Mesodermal cell (in vitro differentiated cells): ENCODE data around the gene PLOD2.

Source experiments
- H3K27ac ChIP-seq: 2 replicates; pipeline ENCODE4 v1.7.0; 2013; ENCODE audit warnings: mild to moderate bottlenecking, low read depth, low read length, moderate library complexity; ENCODE audit not compliant: severe bottlenecking
- H3K36me3 ChIP-seq: 2 replicates; pipeline ENCODE4 v1.7.1; 2013; ENCODE audit warnings: mild to moderate bottlenecking, low read length, moderate library complexity; ENCODE audit not compliant: control insufficient read depth, insufficient read depth
- H3K4me1 ChIP-seq: one replicate; pipeline ENCODE4 v1.7.1; 2013; ENCODE audit warnings: mild to moderate bottlenecking, low read length; ENCODE audit not compliant: insufficient read depth, control insufficient read depth, poor library complexity, severe bottlenecking
- H3K4me3 ChIP-seq: 2 replicates; pipeline ENCODE4 v1.7.0; 2013; ENCODE audit warnings: low read length, control low read depth, mild to moderate bottlenecking; ENCODE audit not compliant: insufficient read depth, poor library complexity, severe bottlenecking; ENCODE audit errors: extremely low read depth
- H3K9me3 ChIP-seq: 2 replicates; pipeline ENCODE4 v1.7.1; 2013; ENCODE audit warnings: mild to moderate bottlenecking, low read length, moderate library complexity; ENCODE audit not compliant: control insufficient read depth
- WGBS, 2 experiments: methylation state at CpG; one replicate each; pipeline ENCODE4 v1.1.5; 2013; ENCODE audit warnings: missing lambda C conversion rate in 2 of 2; ENCODE audit not compliant: insufficient coverage in 2 of 2; 5-methylcytosine and 5-hydroxymethylcytosine counted together

Gene PLOD2

GRCh38 chr3:146187334-146187950 lies 26.5 kb upstream of the PLOD2 start:
- Histone ChIP-seq H3K36me3 (no peaks in the 10 kb centered on the region), H3K9me3 (no peaks in the 10 kb centered on the region), H3K27ac (no peak overlapping the region), H3K4me1 (no peaks in the 10 kb centered on the region), H3K4me3 (no peak overlapping the region)
- 80% methylated on average over 2 of the region's 2 CpGs; no CpG with 5 or more reads in 1 of the 2 experiments for WGBS, 2 experiments

DNA sequence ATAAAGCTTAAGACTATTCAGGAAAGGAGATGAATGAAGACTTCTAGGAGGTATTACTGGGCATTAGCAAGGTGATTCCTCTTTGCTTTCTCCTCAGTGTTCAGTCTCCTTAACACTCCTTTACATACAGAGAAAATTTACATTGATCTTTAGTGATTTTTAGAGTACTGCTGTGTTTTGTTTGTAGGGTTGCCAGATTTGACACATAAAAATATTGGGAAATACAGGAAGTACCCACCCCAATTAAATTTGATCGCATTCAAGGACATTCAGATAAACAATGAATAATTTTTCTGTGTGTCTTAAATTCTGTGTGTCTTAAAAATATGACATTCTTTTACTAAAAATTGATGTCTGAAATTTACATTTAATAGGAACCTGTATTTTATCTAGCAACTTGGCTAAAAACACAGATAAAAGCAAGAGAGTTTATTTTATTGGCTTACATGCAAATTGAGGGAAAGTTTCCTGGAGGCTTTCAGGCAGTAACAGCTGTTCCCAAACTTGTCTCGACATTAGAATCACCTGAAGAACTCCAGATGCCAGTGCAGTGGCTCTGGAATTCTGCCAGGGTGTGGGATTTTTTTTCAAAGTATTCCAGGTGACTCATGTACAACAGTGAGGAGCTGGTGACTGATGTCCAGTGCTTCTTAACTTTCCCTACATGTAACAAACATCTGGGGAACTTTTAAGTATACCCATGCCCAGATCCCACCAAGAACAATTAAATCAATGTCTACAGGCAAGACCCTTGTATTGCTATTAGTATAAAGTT lies 23.4 kb upstream of the PLOD2 start:
- WGBS, 2 experiments = 89% methylated on average over 1 of the region's 2 CpGs; no CpG with 5 or more reads in 1 of the 2 experiments
- Histone ChIP-seq H3K4me1 (no peaks in the 10 kb centered on the region), H3K4me3 (no peak overlapping the region), H3K27ac (no peak overlapping the region), H3K9me3 (no peaks in the 10 kb centered on the region), H3K36me3 (no peaks in the 10 kb centered on the region)

GRCh38 chr3:146181216-146181615 lies 20.2 kb upstream of the PLOD2 start:
- no peaks in the 10 kb centered on the region for H3K9me3 ChIP-seq
- no peaks in the 10 kb centered on the region for H3K4me1 ChIP-seq
- no peak overlapping the region for H3K27ac ChIP-seq
- H3K36me3 ChIP-seq = no peaks in the 10 kb centered on the region
- WGBS, 2 experiments = 91 to 94% methylated on average over 4 to 5 of the region's 5 CpGs
- H3K4me3 ChIP-seq = no peak overlapping the region

GRCh38 chr3:146180376-146180775 lies 19.4 kb upstream of the PLOD2 start:
- Histone ChIP-seq H3K4me3 (no peak overlapping the region), H3K36me3 (no peaks in the 10 kb centered on the region), H3K4me1 (no peaks in the 10 kb centered on the region), H3K27ac (no peak overlapping the region), H3K9me3 (no peaks in the 10 kb centered on the region)
- 88 to 95% methylated on average over 6 of the region's 6 CpGs for WGBS, 2 experiments

DNA sequence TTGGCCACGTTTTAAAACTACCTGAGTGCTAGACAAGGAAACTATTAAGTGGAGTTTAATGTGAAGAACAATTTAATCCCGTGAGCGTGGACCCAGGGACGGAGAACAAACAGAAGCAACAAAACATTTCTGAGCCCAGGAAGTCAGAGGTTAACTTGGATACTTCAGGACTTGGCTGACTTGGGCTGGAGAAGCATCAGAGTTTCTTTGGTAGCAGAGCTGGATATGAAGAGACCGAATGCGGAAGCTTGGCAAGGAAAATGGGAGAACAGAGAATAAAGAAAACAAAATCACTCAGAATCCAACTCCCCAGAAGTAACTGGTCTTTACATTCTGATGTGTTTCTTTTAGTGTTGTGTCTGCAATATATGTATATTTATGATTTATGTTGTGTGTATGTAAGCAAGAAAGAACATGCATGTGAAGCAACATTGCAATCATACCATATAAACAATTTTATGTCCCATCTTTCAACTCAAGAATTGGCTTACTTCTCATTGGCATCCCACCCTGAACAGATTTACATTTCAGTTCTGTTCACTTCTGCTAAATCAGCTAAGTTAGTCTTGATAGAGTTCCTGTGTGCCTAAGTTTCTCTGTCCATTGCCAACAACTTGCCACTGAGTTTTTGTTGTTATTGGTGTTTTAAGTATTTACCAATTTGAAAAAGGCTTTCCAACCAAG lies 17.2 kb upstream of the PLOD2 start:
- H3K27ac ChIP-seq = no peak overlapping the region
- WGBS, 2 experiments = 86 to 91% methylated on average over 4 of the region's 6 CpGs
- H3K9me3 ChIP-seq = no peaks in the 10 kb centered on the region
- H3K4me1 ChIP-seq = no peaks in the 10 kb centered on the region
- H3K36me3 ChIP-seq = no peaks in the 10 kb centered on the region
- H3K4me3 ChIP-seq = no peak overlapping the region

DNA sequence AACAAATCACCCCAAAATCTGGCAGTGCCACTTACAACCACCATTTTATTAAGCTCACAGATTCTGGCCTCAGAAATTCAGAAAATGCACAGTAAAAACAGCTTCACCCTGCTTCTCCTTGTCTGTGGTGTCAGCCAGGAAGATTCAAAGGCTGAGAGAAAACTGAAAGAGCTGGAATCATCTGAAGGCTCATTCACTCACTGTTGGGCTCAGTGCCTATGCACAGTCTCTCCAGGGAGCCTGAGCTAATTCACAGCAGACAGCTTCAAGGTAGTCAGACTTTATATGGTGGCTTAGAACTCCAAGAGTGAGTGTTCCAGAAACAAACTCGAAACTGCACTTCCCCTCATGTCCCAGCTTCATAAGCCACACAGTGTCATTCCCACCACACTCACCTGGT lies 16.5 kb upstream of the PLOD2 start:
- Histone ChIP-seq H3K4me1 (no peaks in the 10 kb centered on the region), H3K36me3 (no peaks in the 10 kb centered on the region), H3K4me3 (no peak overlapping the region), H3K27ac (no peak overlapping the region), H3K9me3 (no peaks in the 10 kb centered on the region)
- WGBS, 2 experiments = 60 to 100% methylated on average over 1 of the region's 1 CpG

DNA sequence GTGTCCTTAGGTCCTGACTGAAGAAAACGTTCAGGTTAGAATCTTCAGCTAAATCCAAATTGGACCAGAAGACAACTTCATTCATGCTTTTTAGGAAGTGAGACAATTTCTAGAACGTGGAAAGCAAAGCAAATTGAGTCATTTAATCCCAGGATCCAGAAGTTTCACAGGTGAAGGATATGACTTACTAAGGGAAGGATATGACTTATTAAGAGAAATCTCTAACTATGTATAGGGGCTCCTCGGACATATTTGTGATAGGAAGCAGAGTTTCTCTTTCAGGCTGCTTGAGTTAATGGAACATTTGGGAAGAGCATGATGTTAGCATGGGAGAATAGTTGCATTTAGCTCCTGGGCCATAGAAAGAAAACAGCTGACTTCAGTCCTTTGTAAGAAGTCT lies 16.1 kb upstream of the PLOD2 start:
- no peaks in the 10 kb centered on the region for H3K36me3 ChIP-seq
- H3K4me1 ChIP-seq = no peaks in the 10 kb centered on the region
- no peak overlapping the region for H3K27ac ChIP-seq
- no peak overlapping the region for H3K4me3 ChIP-seq
- H3K9me3 ChIP-seq = no peaks in the 10 kb centered on the region
- 67 to 92% methylated on average over 2 of the region's 3 CpGs for WGBS, 2 experiments

- no peaks in the 10 kb centered on the region for H3K36me3 ChIP-seq
- peaks cover 3% of the 10 kb centered on the region for H3K9me3 ChIP-seq
- no peaks in the 10 kb centered on the region for H3K4me1 ChIP-seq
- no peak overlapping the region for H3K4me3 ChIP-seq
- 93% methylated on average over 1 of the region's 1 CpG for WGBS, 2 experiments
- H3K27ac ChIP-seq = no peak overlapping the region
Measured at GRCh38 chr3:146172586-146172985, 11.6 kb upstream of the PLOD2 start.

DNA sequence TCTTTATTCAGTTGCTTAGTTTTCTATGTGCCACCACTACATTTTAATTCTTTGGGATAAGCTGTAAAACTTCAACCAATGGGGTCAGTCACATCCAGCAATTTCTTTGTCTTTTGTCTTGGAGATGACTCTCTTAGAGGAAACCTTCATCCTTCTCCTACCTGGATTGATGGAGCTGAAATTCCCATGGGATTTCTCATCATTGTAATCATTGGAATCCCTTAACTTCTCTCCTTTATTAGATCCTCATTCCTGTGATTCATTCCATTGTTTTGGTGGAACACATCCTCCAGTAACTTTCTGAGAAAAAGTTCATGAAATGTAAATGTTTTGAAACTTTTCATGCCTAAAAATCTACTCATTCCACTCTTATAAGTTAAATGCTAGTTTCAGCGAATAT lies 9.6 kb upstream of the PLOD2 start:
- Histone ChIP-seq H3K9me3 (peaks cover 3% of the 10 kb centered on the region), H3K27ac (no peak overlapping the region), H3K4me1 (peaks cover 5% of the 10 kb centered on the region), H3K36me3 (no peaks in the 10 kb centered on the region), H3K4me3 (no peak overlapping the region)
- no CpG with 5 or more reads among the region's 1 CpG for WGBS, 2 experiments

DNA sequence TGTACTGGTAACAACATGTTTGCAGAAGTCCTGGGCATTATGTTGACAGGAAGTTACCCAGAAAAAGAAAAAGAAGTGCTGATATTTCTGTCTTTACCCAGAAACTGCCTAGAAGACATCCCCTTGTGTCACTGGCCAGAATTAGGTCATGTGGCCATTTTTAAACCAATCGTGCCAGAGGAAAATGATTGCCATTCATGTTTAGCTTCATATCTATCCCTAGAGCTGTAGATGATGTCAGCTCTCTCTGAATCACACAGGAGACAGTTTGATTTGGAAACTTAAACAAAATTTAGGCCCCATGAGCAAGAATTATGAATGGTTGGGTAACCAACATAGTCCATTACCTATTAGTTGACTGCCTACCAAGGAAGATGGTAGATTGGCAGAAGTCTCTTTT lies 8.9 kb upstream of the PLOD2 start:
- H3K36me3 ChIP-seq = no peaks in the 10 kb centered on the region
- H3K9me3 ChIP-seq = peaks cover 3% of the 10 kb centered on the region
- H3K4me3 ChIP-seq = no peak overlapping the region
- H3K4me1 ChIP-seq = peaks cover 5% of the 10 kb centered on the region
- WGBS, 2 experiments = 100% methylated on average over 1 of the region's 1 CpG; no CpG with 5 or more reads in 1 of the 2 experiments
- H3K27ac ChIP-seq = no peak overlapping the region
